ENCODE data around the gene IL3.

- TF ChIP-seq CTCF (IDR thresholded peaks at IDR 0.05) (peak; percentile 90 to 99 (median 96)), POLR2A (IDR thresholded peaks at IDR 0.05) (no peak)
Measured at GRCh38 chr5:132063090-132063911, 2.8 kb downstream of the IL3 start.
